CD4-positive, alpha-beta T cell treated with Interleukin-10 for 1 hour (primary cell): Measurements from ENCODE around the gene PSKH1.
A peak's percentile ranks its signal among the peaks of the same experiment; 100 is the strongest.
"Not testable (repeated sequence)": the region's sequence is repeated elsewhere in the genome, so short reads cannot be mapped to it uniquely, and the experiment has no call there.

Experiments used
- DNase-seq: peaks from one replicate; pipeline ENCODE4 v3.0.0-alpha.2; 2020

PSKH1 gene

DNA sequence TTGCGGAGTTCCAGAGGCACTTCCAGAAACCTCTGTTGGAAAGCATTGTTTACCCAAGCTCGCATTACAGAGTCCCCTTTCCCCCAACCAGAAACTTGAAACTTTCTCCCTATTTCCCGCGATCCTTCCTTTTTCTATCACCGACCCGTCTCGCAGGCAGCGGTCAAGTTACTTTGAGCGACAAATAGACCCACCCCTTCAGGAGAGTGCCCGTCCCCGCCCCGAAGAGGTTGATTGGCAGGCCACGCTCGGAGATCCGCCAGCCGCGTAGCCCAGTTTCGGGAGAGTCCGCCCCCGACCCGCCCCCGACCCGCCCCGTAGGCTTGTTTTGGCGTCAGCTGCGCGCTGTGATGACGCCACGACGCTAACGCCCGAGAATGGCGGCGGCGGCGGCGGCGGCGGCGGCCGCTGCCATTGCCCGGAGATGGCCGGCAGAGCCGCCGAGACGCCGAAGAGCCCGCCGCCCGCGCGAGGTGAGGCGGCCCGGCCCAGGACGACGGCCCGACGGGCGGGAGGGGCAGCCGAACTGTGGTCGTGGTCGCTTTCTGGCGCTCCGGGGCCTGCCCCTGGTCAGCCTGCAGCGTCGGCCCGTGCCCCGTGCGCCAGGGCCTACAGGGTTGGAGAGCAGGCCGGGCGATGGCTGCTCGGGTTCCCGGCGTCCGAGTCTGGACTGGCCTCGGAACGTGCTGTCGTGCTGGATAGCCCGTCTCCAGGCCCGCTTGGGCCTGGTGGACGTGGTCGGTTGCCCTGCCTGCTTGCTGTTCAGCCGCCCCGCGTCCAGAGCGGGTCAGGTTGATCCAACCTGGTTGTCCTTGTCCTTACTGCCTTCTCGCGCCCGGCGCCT lies at the start of gene PSKH1:
TSS of gene PSKH1 (plus strand) at position 356 of the 844 bp plus-strand sequence. CDS start 15,496 bp downstream, outside the sequence.
- DNase-seq, result peak; percentile 94

DNA sequence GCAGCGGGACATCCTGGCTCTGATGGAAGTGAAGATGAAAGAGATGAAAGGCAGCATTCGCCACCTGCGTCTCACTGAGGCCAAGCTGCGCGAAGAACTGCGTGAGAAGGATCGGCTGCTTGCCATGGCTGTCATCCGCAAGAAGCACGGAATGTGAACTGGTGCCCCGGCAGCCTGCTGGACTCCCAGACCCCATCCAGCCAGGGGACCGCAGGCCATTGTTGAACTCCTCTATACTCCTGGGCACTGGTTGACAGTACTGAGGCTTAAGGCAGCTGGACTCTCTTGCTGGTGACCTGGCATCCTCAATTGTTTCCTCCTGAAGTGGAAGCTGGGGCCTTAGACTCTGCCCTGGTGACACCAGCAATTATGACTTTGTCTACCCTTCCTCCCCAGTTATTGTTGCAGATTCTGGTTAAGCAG lies 49.7 kb upstream of the PSKH1 start:
- DNase-seq, result no peak

DNA sequence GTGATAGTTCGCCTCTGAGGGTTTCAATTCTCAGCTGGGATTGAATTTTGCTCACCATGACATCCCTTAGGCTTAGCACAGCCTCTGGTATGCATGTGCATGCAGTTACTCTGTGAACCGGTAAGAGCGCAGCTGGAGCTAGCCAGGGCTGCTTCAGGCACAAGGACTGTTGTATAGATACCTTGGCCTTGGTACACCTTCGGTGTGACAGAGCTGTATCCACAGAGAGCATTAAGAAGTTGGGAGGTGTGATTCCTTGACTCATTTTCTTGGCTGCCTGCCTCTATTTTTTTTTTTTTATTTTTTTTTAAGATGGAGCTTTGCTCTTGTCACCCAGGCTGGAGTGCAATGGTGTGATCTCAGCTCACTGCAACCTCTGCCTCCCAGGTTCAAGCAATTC lies 48.6 kb upstream of the PSKH1 start:
- DNase-seq, result no peak

GRCh38 chr16:67845291-67846062 lies 47.6 kb upstream of the PSKH1 start:
- DNase-seq, result no peak

DNA sequence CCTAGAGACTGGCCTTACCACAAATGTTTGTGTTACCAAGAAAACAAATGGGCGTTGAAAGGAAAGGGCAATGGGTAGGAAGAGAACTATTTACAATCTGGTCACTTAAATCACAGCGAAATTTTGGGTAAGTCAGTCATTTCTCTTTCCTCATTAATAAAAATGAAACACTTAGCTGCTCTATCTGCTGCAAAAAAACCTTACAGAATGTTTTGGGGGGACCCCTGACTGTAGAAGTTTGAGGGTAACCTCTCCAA lies 47.1 kb upstream of the PSKH1 start:
- no peak for DNase-seq

DNA sequence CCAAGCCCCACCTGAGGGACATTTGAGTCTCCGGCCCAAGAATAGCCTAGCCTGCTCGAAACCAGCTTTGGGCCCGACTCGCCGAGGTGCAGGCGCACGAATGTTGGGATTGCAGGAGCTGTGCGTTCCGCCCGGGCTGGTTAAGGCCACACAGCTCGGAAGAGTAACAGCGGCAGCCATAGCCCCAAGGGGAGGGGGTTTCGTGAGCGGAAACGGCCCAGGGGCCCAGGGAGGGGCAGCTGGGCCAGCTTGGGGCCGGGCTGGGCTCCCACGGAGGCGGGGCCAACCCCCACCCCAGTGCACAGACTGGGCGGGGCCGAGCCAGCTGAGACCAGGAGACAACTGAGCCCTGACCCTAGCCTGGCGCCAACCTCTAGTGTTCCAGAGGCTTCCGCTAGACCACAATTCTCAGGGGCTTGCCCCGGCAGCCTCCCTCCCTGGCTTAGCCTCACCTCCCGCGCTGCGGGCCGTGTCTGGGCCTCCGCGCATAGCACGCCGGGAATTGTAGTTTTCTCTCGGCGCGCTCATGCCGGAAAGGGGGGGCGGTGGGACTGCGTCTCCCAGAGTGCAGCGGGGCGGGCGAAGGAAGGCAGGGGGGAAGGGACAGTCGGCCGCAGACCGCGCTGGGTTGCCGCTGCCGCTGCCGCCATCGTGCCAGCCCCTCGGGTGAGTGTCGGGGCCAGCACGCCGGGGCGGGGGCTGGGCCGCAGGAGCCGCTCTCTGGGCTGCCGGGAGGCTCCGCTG lies 46.6 kb upstream of the PSKH1 start, which contains the start of gene NUTF2:
TSS of gene NUTF2 (plus strand) at position 614 of the 744 bp plus-strand sequence. CDS start 18,198 bp downstream, outside the sequence.
- peak; percentile 96 for DNase-seq

DNA sequence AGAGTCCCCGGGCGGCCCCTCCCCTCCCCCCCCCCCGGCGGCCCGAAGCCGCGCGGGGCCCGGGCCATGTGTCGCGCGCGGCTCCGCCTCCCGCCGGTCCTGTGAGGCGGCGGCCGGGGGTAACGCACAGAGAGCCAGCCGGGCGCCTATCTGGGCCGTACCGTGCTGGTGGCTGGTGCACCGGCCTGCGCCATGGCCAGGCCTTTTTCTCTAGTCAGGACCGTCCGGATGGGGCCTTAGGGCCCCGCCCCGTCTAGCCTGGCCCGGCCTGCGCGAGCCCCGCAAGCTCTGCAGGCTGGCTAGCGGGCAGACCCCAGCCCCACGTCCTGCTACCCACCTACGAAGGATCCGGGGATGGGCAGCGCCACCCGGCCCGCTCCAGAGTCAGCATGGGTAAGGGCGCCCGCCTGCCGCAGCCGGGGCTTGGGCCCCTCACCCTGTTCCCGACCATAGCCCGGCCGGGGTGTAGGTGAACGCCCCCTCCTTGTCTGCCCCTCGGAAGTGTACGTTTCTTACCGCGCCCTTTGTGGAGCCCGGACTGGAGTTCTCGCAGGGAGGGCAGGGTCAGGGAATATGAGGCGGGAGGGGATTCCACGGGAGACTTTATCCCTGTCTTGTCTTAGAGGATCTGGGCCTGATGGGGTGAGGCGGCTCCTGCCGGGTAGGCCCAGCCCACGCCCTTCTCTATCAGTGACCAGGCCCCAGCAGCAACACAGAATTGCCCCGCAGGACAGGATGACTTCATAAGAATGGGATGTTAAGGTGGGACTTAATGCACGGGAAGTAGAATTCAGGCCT lies 45.8 kb upstream of the PSKH1 start, which contains the start of gene CENPT:
TSS of gene CENPT (minus strand) at position 630 of the 798 bp plus-strand sequence. CDS start 13,834 bp downstream, outside the sequence.
- no peak for DNase-seq

- DNase-seq, result no peak
These were observed 44.9 kb upstream of the PSKH1 start for GRCh38 chr16:67848118-67848517.

GRCh38 chr16:67853670-67854069 lies 39.4 kb upstream of the PSKH1 start:
- DNase-seq, result no peak

DNA sequence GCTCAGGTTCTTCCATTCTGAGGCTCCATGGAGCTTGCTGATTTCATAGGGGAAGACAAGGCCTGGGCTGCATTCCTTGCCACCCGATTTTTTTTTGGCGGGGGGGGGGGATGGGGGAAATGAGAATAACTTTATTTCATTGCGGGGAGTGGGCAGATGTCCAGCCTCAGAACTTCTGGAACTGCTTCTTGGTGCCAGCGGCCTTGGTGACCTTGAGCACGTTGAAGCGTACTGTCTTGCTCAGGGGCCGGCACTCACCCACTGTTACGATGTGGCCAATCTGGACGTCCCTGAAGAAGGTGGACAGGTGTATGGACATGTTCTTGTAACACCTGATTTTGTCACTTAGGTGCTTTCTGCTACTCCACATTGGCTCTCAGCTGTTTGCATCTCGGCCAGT lies 37.3 kb upstream of the PSKH1 start:
- DNase-seq, result no peak

- no peak for DNase-seq
These were observed 36.0 kb upstream of the PSKH1 start for GRCh38 chr16:67856927-67857546.

- DNase-seq, result peak; percentile 41
These were observed 35.4 kb upstream of the PSKH1 start for GRCh38 chr16:67857547-67858233.

DNA sequence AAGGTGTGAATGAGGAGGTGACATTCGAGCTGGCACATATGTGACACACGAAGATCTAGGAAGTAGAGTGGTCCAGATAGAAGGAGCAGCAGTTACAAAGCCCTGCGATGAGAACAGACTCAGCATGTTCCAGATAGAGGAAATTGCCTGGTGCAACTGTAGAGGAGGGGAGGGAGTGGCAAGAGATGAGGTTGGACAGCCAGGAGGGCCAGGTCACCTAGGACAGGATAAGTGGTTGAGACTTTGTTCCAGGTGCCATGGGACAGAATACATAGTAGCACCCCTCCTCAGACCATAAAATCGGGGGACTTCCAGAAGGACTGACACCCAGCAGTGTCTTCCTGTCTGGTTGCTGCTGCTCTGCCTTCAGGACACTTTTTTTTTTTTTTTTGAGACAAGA lies 34.6 kb upstream of the PSKH1 start:
- peak; percentile 8 for DNase-seq

- no peak for DNase-seq
These were observed 32.3 kb upstream of the PSKH1 start for GRCh38 chr16:67860589-67861398.

DNA sequence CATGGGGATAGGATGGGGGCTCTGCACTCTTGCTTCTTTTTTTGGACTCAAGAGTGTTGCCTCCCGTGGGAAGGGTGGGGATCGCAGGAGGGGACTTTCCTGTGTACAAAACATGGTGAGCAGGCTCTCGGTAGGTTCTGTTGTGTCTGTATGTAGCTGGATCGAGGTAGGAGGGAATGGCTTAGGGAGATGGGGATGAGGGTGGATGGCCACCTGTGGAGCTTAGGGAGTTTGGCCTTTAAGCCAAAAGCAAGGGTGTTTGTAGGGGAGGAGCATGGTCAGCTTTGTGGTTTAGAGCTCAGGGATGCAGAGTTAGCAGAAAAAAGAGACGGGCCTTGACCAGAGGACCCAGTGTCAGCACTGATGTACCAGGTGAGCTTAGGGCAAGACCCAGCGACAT lies 31.2 kb upstream of the PSKH1 start:
- no peak for DNase-seq

DNA sequence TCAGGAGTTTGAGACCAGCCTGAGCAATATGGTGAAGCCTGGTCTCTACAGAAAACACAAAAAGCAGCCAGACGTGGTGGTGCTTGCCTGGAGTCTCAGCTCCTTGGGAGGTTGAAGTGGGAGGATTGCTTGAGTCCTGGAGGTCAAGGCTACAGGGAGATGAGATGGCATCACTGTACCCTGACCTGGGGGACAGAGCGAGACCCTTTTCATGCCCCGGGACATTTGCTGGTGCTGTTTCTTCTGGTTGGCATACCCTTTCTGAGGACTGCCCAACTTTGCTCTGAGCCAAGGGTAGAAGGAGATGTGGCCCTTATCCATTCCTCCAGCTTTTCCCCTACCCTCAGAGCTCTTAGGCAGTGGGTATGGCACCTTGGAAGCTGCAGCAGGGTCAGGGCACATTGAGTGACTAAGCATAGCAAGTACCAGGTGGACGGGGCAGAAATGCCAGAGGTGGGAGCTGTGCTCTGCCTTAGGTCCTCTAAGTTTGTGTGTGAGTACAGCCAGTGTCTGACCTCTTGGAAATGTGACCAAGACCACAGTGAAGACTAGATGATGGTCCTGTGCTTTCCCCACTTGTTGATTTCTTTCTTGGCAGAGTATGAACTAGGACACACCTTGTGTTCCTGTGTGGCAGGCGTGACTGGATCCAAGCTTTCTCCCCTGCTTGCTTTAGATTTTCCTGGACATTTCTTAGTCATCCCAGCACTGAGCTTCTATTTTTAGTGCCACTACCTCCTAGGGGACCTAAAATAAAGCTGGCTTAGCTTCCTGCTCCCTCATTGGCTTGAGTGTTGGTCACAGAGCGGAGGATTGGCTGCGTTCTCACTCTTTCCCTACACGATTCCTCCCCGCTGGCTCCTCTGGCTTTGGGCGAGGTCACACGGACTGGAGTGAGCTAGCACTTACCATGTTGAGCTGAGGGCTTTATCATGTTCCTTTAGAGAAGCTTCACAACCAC lies 30.2 kb upstream of the PSKH1 start:
- no peak for DNase-seq

DNA sequence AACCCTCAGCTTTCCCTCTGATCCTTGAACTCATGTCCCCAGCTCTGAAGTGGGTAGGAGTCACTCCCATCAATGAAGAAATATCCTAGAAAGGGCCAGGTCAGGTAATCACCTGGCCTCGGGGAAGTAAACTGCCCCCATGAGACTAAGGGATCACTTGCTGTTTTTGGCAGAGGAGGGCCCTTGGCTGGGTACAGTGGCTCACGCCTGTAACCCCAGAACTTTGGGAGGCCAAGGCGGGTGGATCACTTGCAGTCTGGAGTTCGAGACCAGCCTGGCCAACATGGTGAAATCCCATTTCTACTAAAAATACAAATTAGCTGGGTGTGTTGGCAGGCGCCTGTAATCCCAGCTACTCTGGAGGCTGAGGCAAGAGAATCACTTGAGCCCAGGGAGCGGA lies 29.0 kb upstream of the PSKH1 start:
- not testable (repeated sequence) for DNase-seq

GRCh38 chr16:67864594-67864993 lies 28.5 kb upstream of the PSKH1 start:
- no peak for DNase-seq

DNA sequence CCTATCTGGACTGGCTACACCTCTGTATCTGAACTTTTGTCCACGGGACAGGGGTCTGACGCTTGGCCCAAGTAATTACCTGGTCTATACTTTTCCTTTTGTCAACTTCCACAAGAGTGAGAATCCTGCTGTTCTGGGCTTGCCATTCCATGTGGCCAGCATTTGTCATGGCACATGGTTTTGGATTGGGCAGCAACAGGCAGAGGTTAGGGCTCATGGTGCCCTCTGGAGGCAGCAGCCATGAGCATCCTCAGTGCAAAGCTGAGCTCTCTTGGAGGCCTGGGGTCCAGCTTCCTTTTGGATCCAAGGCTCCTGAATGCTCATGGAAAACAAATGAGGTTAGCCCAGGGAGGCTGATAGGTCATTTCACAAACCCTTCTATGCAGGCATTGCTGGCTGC lies 27.7 kb upstream of the PSKH1 start:
- peak; percentile 27 for DNase-seq
